Thyroid gland (tissue), 4 donors: ENCODE measurements around the gene HECTD4. TPM values are rescaled to one million over a fixed set of nuclear protein-coding genes. Genes with fewer than 3 reads are reported as not detected.

Experiments
- DNase-seq, 2 donors: peaks; one replicate each; pipeline ENCODE4 v3.0.0-alpha.2; 2019
- H3K27ac ChIP-seq, 3 donors: fragments of 200-600 bp; sonication (generic); 1 replicate in 2 of 3; 2 replicates in 1 of 3; pipeline ENCODE4 v1.5.1; 2016 to 2019; ENCODE audit warnings: mild to moderate bottlenecking in 1 of 3, moderate library complexity in 1 of 3
- H3K27me3 ChIP-seq: fragments of 200-600 bp; sonication (generic); one replicate; pipeline ENCODE4 v1.5.1; 2019
- H3K36me3 ChIP-seq, 2 donors: fragments of 200-600 bp; sonication (generic); one replicate each; pipeline ENCODE4 v1.5.1; 2016 to 2019
- H3K4me1 ChIP-seq, 2 donors: fragments of 200-600 bp; sonication (generic); one replicate each; pipeline ENCODE4 v1.5.1; 2017 to 2019
- H3K4me3 ChIP-seq, 3 donors: fragments of 200-600 bp; sonication (generic); replicated peaks in 1 of 3; 1 replicate in 2 of 3; 2 replicates in 1 of 3; pipeline ENCODE4 v1.5.1; 2016; ENCODE audit warnings: mild to moderate bottlenecking in 1 of 3
- H3K9me3 ChIP-seq: fragments of 200-600 bp; sonication (generic); one replicate; pipeline ENCODE4 v1.5.1; 2017
- CTCF ChIP-seq, 6 experiments: fragments of 200-600 bp in 3 of 6; fragments of 450-650 bp in 3 of 6; sonication (generic) in 3 of 6; IDR thresholded peaks; one replicate each; pipeline ENCODE4 v1.5.1; 2016 to 2019; ENCODE audit warnings: antibody characterized with exemption in 6 of 6, mild to moderate bottlenecking in 2 of 6, inconsistent platforms in 1 of 6, moderate library complexity in 1 of 6
- POLR2A ChIP-seq, 2 donors: fragments of 450-650 bp; IDR thresholded peaks; one replicate each; pipeline ENCODE4 v1.6.1; 2017; ENCODE audit warnings: antibody characterized with exemption in 2 of 2, mild to moderate bottlenecking in 2 of 2, moderate library complexity in 1 of 2
- WGBS, 2 donors: methylation state at CpG; one replicate each; pipeline ENCODE4 v1.1.5; 2017; 5-methylcytosine and 5-hydroxymethylcytosine counted together
- intact Hi-C: fragments of 100-400 bp; cut with DNase I; formaldehyde crosslinking; loops from one replicate; pipeline ENCODE4 v1.15.1; 2023
- total RNA-seq, 4 donors: library from RNA; depleted of rRNA; stranded (reverse); fragments of >200 nt; gene quantifications; one replicate each; pipeline ENCODE4 v1.2.3, GENCODE V29; 2016

Gene HECTD4
- total RNA-seq, 4 donors from 2014 or later, result 68.5 to 115 (median 79.6) TPM

DNA sequence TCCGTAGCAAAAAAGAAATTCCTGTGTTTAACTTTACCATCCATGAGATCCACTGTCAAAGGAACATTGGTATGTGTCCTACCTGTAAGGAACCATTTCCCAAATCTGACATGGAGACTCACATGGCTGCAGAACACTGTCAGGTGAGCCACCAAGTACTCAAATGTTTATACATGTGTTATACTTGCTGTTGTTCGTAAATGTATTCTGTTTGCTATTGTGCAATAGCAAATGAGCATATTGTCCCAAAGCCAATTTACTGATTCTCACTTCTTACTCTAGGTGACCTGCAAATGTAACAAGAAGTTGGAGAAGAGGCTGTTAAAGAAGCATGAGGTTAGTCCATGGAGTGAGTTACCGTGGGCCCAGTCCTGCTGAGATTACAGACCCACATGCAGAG lies 247.5 kb downstream of the HECTD4 start:
- Histone ChIP-seq H3K4me3 (no peak overlapping the region), H3K4me1 (peaks cover 12 to 15% of the 10 kb centered on the region in 2 donors), H3K9me3 (no peaks in the 10 kb centered on the region), H3K27ac (no peak overlapping the region), H3K36me3 (peaks cover 9 to 27% of the 10 kb centered on the region in 2 donors), H3K27me3 (no peaks in the 10 kb centered on the region)
- no peak for TF ChIP-seq POLR2A (IDR thresholded peaks at IDR 0.05)
- no peak for TF ChIP-seq CTCF (IDR thresholded peaks at IDR 0.05)
- DNase-seq, result no peak
- intact Hi-C loops, result no loop called here
- WGBS, 2 donors, result 92 to 94% methylated on average over 3 of the region's 3 CpGs

GRCh38 chr12:112133418-112133817 lies 248.8 kb downstream of the HECTD4 start:
- intact Hi-C loops, result no loop called here
- Histone ChIP-seq H3K4me1 (peaks cover 12 to 20% of the 10 kb centered on the region in 2 donors), H3K27ac (no peak overlapping the region), H3K27me3 (no peaks in the 10 kb centered on the region), H3K36me3 (peaks cover 9 to 25% of the 10 kb centered on the region in 2 donors), H3K4me3 (no peak overlapping the region), H3K9me3 (no peaks in the 10 kb centered on the region)
- TF ChIP-seq POLR2A (IDR thresholded peaks at IDR 0.05) (no peak), CTCF (IDR thresholded peaks at IDR 0.05) (no peak)
- WGBS, 2 donors, result 91 to 97% methylated on average over 5 of the region's 5 CpGs
- DNase-seq, result no peak

DNA sequence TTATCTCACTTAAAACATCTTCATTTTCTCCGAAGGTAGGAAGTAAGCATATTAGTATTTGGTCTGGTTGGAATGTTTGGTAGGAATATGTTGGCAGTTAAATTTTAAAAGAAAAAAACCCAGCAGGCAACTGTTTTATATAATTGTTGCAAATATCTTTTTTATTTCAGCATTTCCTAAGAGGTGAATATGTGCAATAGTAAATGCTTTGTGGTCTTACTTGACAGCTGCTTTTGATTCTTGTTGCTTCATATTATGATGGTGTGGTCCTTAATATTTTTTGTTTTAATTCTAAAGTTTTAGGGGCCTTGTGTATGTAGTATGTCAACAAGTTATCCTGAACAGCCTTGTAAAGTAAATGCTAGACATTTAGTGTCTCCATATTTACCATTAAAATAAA lies 250.5 kb downstream of the HECTD4 start:
- TF ChIP-seq CTCF (IDR thresholded peaks at IDR 0.05) (no peak), POLR2A (IDR thresholded peaks at IDR 0.05) (no peak)
- H3K4me1 ChIP-seq, result peaks cover 13 to 33% of the 10 kb centered on the region in 2 donors
- H3K27me3 ChIP-seq, result no peaks in the 10 kb centered on the region
- H3K27ac ChIP-seq, result peak overlapping the region in 1 of 3 donors; percentile 70
- no peak for DNase-seq
- H3K4me3 ChIP-seq, result no peak overlapping the region
- 75 to 88% methylated on average over 1 of the region's 1 CpG for WGBS, 2 donors
- H3K36me3 ChIP-seq, result peaks cover 9 to 16% of the 10 kb centered on the region in 2 donors
- H3K9me3 ChIP-seq, result no peaks in the 10 kb centered on the region
- intact Hi-C loops, result no loop called here

DNA sequence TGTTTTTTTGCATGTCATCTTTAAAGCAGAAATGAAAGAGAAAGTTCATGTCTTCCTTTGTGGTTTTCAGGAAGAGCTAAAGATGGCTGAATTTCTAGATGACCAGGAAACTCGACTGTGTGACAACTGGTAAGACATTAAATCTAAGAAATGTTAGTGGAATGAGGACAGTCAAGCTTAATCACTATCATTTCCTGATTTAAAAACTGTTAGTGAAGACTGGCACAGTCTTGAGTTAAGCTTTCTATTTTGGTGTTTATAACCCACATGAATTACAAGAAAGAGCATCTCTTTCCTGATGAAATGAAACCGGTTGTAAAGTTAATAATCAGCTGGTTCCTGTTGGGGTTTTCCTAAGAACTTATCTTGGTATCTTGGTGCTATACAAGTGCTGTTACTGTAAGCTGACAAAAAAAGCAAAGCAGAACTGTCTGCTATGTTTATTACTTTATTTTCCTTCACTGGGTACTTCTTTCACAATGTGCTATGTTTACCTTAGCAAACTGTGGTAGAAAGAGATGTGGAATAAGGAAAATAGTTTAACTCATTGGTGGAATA lies 251.7 kb downstream of the HECTD4 start:
- intact Hi-C loops, result no loop called here
- 52 to 55% methylated on average over 2 of the region's 2 CpGs for whole genome bisulfite sequencing, 2 donors

More for the DNA sequence above, 251.7 kb downstream of the HECTD4 start:
- Histone ChIP-seq H3K9me3 (no peaks in the 10 kb centered on the region), H3K36me3 (peaks cover 8 to 9% of the 10 kb centered on the region in 2 donors), H3K4me3 (no peak overlapping the region), H3K27me3 (no peaks in the 10 kb centered on the region), H3K4me1 (peaks cover 20 to 40% of the 10 kb centered on the region in 2 donors), H3K27ac (peak overlapping the region; percentile 20 to 70 (median 39))
- DNase-seq, result no peak
- TF ChIP-seq CTCF (IDR thresholded peaks at IDR 0.05), result no peak
- no peak for TF ChIP-seq POLR2A (IDR thresholded peaks at IDR 0.05)
